Activated CD4-positive, alpha-beta T cell treated with anti-CD3 and anti-CD28 coated beads, Interleukin-2, amount 10 ng/mL, durations not matched to agents 24 days and 14 days (primary cell): Measurements from ENCODE around the gene PCDHGB3. TPM values are rescaled to one million over a fixed set of nuclear protein-coding genes. Genes with fewer than 3 reads are reported as not detected.
"Not testable (repeated sequence)": the region's sequence is repeated elsewhere in the genome, so short reads cannot be mapped to it uniquely, and the experiment has no call there.

ENCODE experiments used
- DNase-seq: peaks from one replicate; pipeline ENCODE4 v3.0.0; 2022
- H3K27ac Mint-ChIP-seq: one replicate; pipeline ENCODE4 v1.8.0; 2022; ENCODE audit warnings: mild to moderate bottlenecking, mixed read lengths
- H3K27me3 Mint-ChIP-seq: one replicate; pipeline ENCODE4 v1.8.0; 2022; ENCODE audit warnings: mixed read lengths
- H3K36me3 Mint-ChIP-seq: one replicate; pipeline ENCODE4 v1.8.0; 2022; ENCODE audit warnings: low read depth, mild to moderate bottlenecking, mixed read lengths
- H3K4me1 Mint-ChIP-seq: one replicate; pipeline ENCODE4 v1.8.0; 2021; ENCODE audit warnings: mixed read lengths
- H3K4me3 Mint-ChIP-seq: one replicate; pipeline ENCODE4 v1.8.0; 2022; ENCODE audit warnings: mild to moderate bottlenecking, moderate library complexity, mixed read lengths
- H3K9me3 Mint-ChIP-seq: one replicate; pipeline ENCODE4 v1.8.0; 2021; ENCODE audit warnings: mixed read lengths
- intact Hi-C: fragments of 100-400 bp; cut with micrococcal nuclease; formaldehyde crosslinking; loops from one replicate; pipeline ENCODE4 v1.15.1; 2023
- total RNA-seq: library from RNA; stranded (reverse); gene quantifications from 2 replicates; pipeline ENCODE4 v1.2.3, GENCODE V29; 2022

Gene PCDHGB3
- total RNA-seq, 1 donor from 2014 or later, result 0.49 TPM

DNA sequence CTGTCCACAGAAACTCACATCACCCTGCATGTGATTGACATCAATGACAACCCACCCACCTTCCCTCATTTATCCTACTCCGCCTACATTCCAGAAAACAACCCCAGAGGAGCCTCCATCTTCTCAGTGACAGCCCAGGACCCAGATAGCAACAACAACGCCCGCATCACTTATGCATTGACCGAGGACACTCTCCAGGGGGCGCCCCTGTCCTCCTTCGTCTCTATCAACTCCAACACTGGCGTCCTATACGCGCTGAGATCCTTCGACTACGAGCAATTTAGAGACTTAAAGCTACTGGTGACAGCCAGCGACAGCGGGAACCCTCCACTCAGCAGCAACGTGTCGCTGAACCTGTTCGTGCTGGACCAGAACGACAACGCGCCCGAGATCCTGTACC, 24.7 kb upstream of the PCDHGB3 start:
- Mint-ChIP-seq H3K27me3 (peaks cover 9% of the 10 kb centered on the region), H3K36me3 (no peaks in the 10 kb centered on the region), H3K27ac (no peak overlapping the region), H3K9me3 (peaks cover 36% of the 10 kb centered on the region), H3K4me3 (no peak overlapping the region), H3K4me1 (peaks cover 3% of the 10 kb centered on the region)
- peak; percentile 50 for DNase-seq
- intact Hi-C loops, result no loop called here

- H3K9me3 Mint-ChIP-seq, result peaks cover 35% of the 10 kb centered on the region
- intact Hi-C loops, H3K36me3 Mint-ChIP-seq, H3K4me3 Mint-ChIP-seq, H3K4me1 Mint-ChIP-seq, H3K27ac Mint-ChIP-seq, H3K27me3 Mint-ChIP-seq, DNase-seq: not testable (repeated sequence)
Observed at GRCh38 chr5:141346017-141346416, 24.0 kb upstream of the PCDHGB3 start.

GRCh38 chr5:141349917-141350619, 20.0 kb upstream of the PCDHGB3 start, which contains the start of gene PCDHGB1:
PCDHGB1 (plus strand) TSS chr5:141350099; CDS start chr5:141350261, 162 bp downstream.
- H3K36me3 Mint-ChIP-seq, result no peaks in the 10 kb centered on the region
- H3K9me3 Mint-ChIP-seq, result peaks cover 24% of the 10 kb centered on the region
- no peak within 1 kb of the TSS for H3K27ac Mint-ChIP-seq
- peak; percentile 82 for DNase-seq
- peak within 1 kb of the TSS; percentile 73 for H3K4me3 Mint-ChIP-seq
- intact Hi-C loops, result no loop called here
- H3K4me1 Mint-ChIP-seq, result peaks cover 3% of the 10 kb centered on the region
- peaks cover 12% of the 10 kb centered on the region for H3K27me3 Mint-ChIP-seq

GRCh38 chr5:141351591-141351990, 18.5 kb upstream of the PCDHGB3 start:
- DNase-seq, result peak; percentile 50
- Mint-ChIP-seq H3K27me3 (peaks cover 15% of the 10 kb centered on the region), H3K27ac (no peak overlapping the region), H3K4me1 (peaks cover 3% of the 10 kb centered on the region), H3K36me3 (no peaks in the 10 kb centered on the region), H3K4me3 (no peak overlapping the region), H3K9me3 (peaks cover 30% of the 10 kb centered on the region)
- intact Hi-C loops, result no loop called here

DNA sequence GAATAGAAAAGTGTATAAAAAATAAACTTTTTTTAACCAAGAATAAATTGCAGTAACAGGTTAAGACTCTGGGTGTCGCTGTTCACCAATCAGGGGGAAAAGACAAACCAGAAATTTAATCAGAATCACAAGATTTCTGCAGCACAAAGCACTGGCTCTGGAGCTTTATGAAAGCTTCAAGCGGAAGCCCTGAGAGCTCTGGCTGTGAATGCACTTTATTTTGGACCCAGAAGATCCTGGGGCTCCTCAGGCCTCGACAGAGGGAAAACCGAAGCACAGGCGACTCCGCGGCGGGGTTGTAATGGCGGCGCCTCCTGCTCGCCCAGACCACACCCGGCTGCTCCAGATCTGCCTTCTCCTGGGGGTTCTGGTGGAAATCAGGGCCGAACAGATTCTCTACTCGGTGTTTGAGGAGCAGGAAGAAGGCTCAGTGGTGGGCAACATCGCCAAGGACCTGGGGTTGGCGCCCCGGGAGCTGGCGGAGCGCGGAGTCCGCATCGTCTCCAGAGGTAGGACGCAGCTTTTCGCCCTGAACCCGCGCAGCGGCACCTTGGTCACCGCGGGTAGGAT, 15.1 kb upstream of the PCDHGB3 start, which contains the start of gene PCDHGA4:
PCDHGA4 (plus strand) TSS at position 122 of the 570 bp plus-strand sequence; CDS start at position 209, 87 bp downstream.
- Mint-ChIP-seq H3K36me3 (no peaks in the 10 kb centered on the region), H3K27ac (no peak within 1 kb of the TSS), H3K4me3 (peak within 1 kb of the TSS; percentile 39), H3K27me3 (peaks cover 17% of the 10 kb centered on the region), H3K9me3 (peaks cover 25% of the 10 kb centered on the region), H3K4me1 (no peaks in the 10 kb centered on the region)
- peak; percentile 61 for DNase-seq
- intact Hi-C loops, result loop anchor here (5.0 kb wide), 2 partner anchors 157 to 202 kb away; no protein-coding TSS in a partner anchor

DNA sequence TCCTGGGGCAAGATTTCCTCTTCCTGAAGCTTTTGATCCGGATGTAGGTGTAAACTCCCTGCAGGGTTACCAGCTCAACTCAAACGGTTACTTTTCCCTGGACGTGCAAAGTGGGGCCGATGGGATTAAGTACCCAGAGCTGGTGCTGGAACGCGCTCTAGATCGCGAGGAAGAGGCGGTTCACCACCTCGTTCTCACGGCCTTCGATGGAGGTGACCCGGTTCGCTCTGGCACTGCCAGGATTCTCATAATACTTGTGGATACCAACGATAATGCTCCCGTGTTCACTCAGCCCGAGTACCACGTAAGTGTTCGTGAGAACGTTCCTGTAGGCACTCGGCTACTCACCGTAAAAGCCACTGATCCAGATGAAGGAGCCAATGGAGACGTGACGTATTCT, 14.4 kb upstream of the PCDHGB3 start:
- Mint-ChIP-seq H3K4me3 (no peak overlapping the region), H3K27ac (no peak overlapping the region), H3K27me3 (peaks cover 18% of the 10 kb centered on the region), H3K4me1 (no peaks in the 10 kb centered on the region), H3K36me3 (no peaks in the 10 kb centered on the region), H3K9me3 (peaks cover 24% of the 10 kb centered on the region)
- intact Hi-C loops, result loop anchor here (5.0 kb wide), 2 partner anchors 157 to 202 kb away; no protein-coding TSS in a partner anchor
- DNase-seq, result peak; percentile 49

DNA sequence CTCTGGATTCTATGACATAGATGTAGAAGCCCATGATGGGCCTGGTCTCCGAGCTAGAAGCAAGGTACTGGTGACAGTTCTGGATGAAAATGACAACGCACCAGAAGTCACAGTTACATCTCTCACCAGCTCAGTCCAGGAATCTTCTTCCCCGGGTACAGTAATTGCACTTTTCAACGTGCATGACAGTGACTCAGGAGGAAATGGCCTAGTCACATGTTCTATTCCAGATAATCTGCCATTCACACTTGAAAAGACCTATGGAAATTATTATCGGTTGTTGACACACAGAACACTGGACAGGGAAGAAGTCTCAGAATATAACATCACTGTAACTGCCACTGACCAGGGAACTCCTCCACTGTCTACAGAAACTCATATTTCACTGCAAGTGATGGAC, 13.9 kb upstream of the PCDHGB3 start:
- Mint-ChIP-seq H3K36me3 (peaks cover under 1% of the 10 kb centered on the region), H3K27me3 (peaks cover 22% of the 10 kb centered on the region), H3K4me3 (no peak overlapping the region), H3K27ac (no peak overlapping the region), H3K4me1 (no peaks in the 10 kb centered on the region), H3K9me3 (peaks cover 25% of the 10 kb centered on the region)
- DNase-seq, result no peak
- intact Hi-C loops, result loop anchor here (5.0 kb wide), 2 partner anchors 156 to 201 kb away; no protein-coding TSS in a partner anchor

DNA sequence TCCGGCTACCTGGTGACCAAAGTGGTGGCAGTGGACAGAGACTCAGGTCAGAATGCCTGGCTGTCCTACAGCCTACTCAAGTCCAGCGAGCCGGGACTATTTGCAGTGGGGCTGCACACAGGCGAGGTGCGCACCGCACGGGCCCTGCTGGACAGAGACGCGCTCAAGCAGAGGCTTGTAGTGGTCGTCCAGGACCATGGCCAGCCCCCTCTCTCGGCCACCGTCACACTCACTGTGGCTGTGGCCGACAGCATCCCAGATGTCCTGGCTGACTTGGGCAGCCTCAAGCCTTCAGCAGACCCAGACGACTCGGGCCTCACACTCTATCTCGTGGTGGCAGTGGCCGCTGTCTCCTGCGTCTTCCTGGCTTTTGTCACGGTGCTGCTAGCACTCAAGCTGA, 13.1 kb upstream of the PCDHGB3 start:
- no peak for DNase-seq
- H3K4me3 Mint-ChIP-seq, result no peak overlapping the region
- peaks cover 25% of the 10 kb centered on the region for H3K9me3 Mint-ChIP-seq
- intact Hi-C loops, result loop anchor here (5.0 kb wide), 2 partner anchors 155 to 200 kb away; no protein-coding TSS in a partner anchor
- H3K27me3 Mint-ChIP-seq, result peaks cover 24% of the 10 kb centered on the region
- H3K36me3 Mint-ChIP-seq, result peaks cover 2% of the 10 kb centered on the region
- no peak overlapping the region for H3K27ac Mint-ChIP-seq
- H3K4me1 Mint-ChIP-seq, result no peaks in the 10 kb centered on the region

- Mint-ChIP-seq H3K27me3 (peaks cover 32% of the 10 kb centered on the region), H3K4me3 (peak within 1 kb of the TSS; percentile 80), H3K36me3 (peaks cover 9% of the 10 kb centered on the region), H3K9me3 (peaks cover 27% of the 10 kb centered on the region), H3K4me1 (no peaks in the 10 kb centered on the region), H3K27ac (peak within 1 kb of the TSS; percentile 18)
- DNase-seq, result peak; percentile 73
- intact Hi-C loops, result loop anchor here (5.0 kb wide), 3 partner anchors 52 to 197 kb away; partner anchors contain the start of gene PCDHGA10
Observed at GRCh38 chr5:141359790-141360426, 10.1 kb upstream of the PCDHGB3 start, which contains the start of gene PCDHGB2. PCDHGB2 (plus strand) TSS chr5:141359994; CDS start chr5:141360136, 142 bp downstream.

- DNase-seq, result peak; percentile 51
- intact Hi-C loops, result loop anchor here (5.0 kb wide), 1 partner anchor 52 kb away; the partner anchor contains the start of gene PCDHGA10
- Mint-ChIP-seq H3K9me3 (peaks cover 31% of the 10 kb centered on the region), H3K27me3 (peaks cover 32% of the 10 kb centered on the region), H3K36me3 (peaks cover 13% of the 10 kb centered on the region), H3K27ac (no peak overlapping the region), H3K4me3 (peak overlapping the region; percentile 3), H3K4me1 (no peaks in the 10 kb centered on the region)
Observed at GRCh38 chr5:141360685-141361084, 9.4 kb upstream of the PCDHGB3 start.

DNA sequence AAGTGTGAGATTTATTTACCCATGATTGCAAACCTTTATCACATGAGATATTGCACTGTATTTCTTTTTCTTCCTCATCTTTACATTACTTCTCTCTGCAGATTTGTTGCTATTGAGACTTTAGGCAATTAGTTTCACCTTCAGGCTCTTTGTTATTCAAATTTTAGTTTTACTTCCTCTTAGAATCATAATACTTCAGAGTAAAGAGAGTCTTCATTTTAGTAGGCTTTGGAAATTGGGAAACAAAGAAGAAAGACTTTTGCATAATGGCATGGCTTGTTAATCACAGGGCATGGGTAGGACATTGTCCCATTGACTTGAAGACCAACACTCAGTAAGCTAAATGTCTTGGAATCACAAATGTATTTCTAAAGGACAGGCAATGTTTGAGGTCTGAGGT, 7.3 kb upstream of the PCDHGB3 start:
- Mint-ChIP-seq H3K27ac (no peak overlapping the region), H3K9me3 (peaks cover 24% of the 10 kb centered on the region), H3K36me3 (peaks cover 13% of the 10 kb centered on the region), H3K4me1 (no peaks in the 10 kb centered on the region), H3K4me3 (no peak overlapping the region), H3K27me3 (peaks cover 28% of the 10 kb centered on the region)
- DNase-seq, result no peak
- intact Hi-C loops, result loop anchor here (5.0 kb wide), 1 partner anchor 50 kb away; the partner anchor contains the start of gene PCDHGA10

- Mint-ChIP-seq H3K36me3 (peaks cover 13% of the 10 kb centered on the region), H3K9me3 (peaks cover 24% of the 10 kb centered on the region), H3K4me3 (no peak within 1 kb of the TSS), H3K27me3 (peaks cover 28% of the 10 kb centered on the region), H3K4me1 (no peaks in the 10 kb centered on the region), H3K27ac (no peak within 1 kb of the TSS)
- peak; percentile 45 for DNase-seq
- intact Hi-C loops, result loop anchor here (5.0 kb wide), 1 partner anchor 48 kb away; the partner anchor contains the start of gene PCDHGA10
Observed at GRCh38 chr5:141363952-141364660, 5.9 kb upstream of the PCDHGB3 start, which contains the start of gene PCDHGA5. PCDHGA5 (plus strand) TSS chr5:141364162; CDS start chr5:141364331, 169 bp downstream.
